HG03064 (cell line): ENCODE measurements around the gene GSN.
"Not testable (repeated sequence)": the region's sequence is repeated elsewhere in the genome, so short reads cannot be mapped to it uniquely, and the experiment has no call there.

Experiments
- ATAC-seq: cut with Tn5 transposase; IDR thresholded peaks from one replicate; pipeline ENCODE4 v1.9.1; 2021; ENCODE audit warnings: low read depth; ENCODE audit not compliant: unreplicated experiment

The GSN gene

GRCh38 chr9:121286688-121286972 is 18.7 kb downstream of the GSN start:
- ATAC-seq: no peak

- no peak for ATAC-seq
These were observed 19.2 kb downstream of the GSN start for GRCh38 chr9:121286973-121287741.

- no peak for ATAC-seq
These were observed 20.7 kb downstream of the GSN start for GRCh38 chr9:121288673-121289025.

GRCh38 chr9:121289026-121289771 is 21.2 kb downstream of the GSN start:
- no peak for ATAC-seq

- no peak for ATAC-seq
These were observed 21.9 kb downstream of the GSN start for GRCh38 chr9:121289772-121290370.

GRCh38 chr9:121291536-121291935 is 23.6 kb downstream of the GSN start:
- not testable (repeated sequence) for ATAC-seq

GRCh38 chr9:121292051-121292450 is 24.1 kb downstream of the GSN start:
- no peak for ATAC-seq

- ATAC-seq: no peak
These were observed 24.9 kb downstream of the GSN start for GRCh38 chr9:121292801-121293241.

GRCh38 chr9:121294151-121294743 is 26.3 kb downstream of the GSN start:
- no peak for ATAC-seq

GRCh38 chr9:121294866-121295661 is 27.1 kb downstream of the GSN start:
- no peak for ATAC-seq

- ATAC-seq: no peak
These were observed 27.8 kb downstream of the GSN start for GRCh38 chr9:121295662-121296191.

- ATAC-seq: no peak
These were observed 28.5 kb downstream of the GSN start for GRCh38 chr9:121296213-121297127.

GRCh38 chr9:121297389-121297788 is 29.4 kb downstream of the GSN start:
- ATAC-seq: no peak

- no peak for ATAC-seq
These were observed 30.1 kb downstream of the GSN start for GRCh38 chr9:121298016-121298538.

GRCh38 chr9:121298689-121299466 is 30.9 kb downstream of the GSN start:
- no peak for ATAC-seq

GRCh38 chr9:121299467-121300282 is 31.7 kb downstream of the GSN start:
- no peak for ATAC-seq

GRCh38 chr9:121300283-121301119 is 32.5 kb downstream of the GSN start:
- no peak for ATAC-seq
